ENCODE data around the gene ADGRD2.

Gene ADGRD2

GRCh38 chr9:124496075-124496449 lies 45.8 kb downstream of the ADGRD2 start:
- no peak for DNase-seq (ENCODE audit: extremely low spot score)
- ChIA-PET CTCF (no interaction called here), POLR2A (no interaction called here)
- TF ChIP-seq CTCF (IDR thresholded peaks at IDR 0.05; ENCODE audit: control extremely low read depth, extremely low read depth, low read depth, missing control alignments) = no peak

- POLR2A ChIA-PET = no interaction called here
- DNase-seq (ENCODE audit: extremely low spot score) = no peak
- CTCF ChIA-PET = no interaction called here
- no peak for TF ChIP-seq CTCF (IDR thresholded peaks at IDR 0.05; ENCODE audit: control extremely low read depth, extremely low read depth, low read depth, missing control alignments)
Observed at GRCh38 chr9:124496463-124496862, 46.2 kb downstream of the ADGRD2 start.

- TF ChIP-seq CTCF (IDR thresholded peaks at IDR 0.05; ENCODE audit: control extremely low read depth, extremely low read depth, low read depth, missing control alignments) = no peak
- DNase-seq (ENCODE audit: extremely low spot score) = no peak
- CTCF ChIA-PET = interaction anchor here (1.3 kb wide), 1 partner anchor 79 kb away, joined by 4 read pairs; no protein-coding TSS in a partner anchor
- POLR2A ChIA-PET = no interaction called here
Observed at GRCh38 chr9:124497441-124497840, 47.2 kb downstream of the ADGRD2 start.

- ChIA-PET POLR2A (no interaction called here), CTCF (interaction anchor here (1.3 to 1.4 kb wide), 2 partner anchors 25 to 78 kb away, joined by 3 to 4 read pairs; no protein-coding TSS in a partner anchor)
- no peak for DNase-seq (ENCODE audit: extremely low spot score)
- no peak for TF ChIP-seq CTCF (IDR thresholded peaks at IDR 0.05; ENCODE audit: control extremely low read depth, extremely low read depth, low read depth, missing control alignments)
Observed at GRCh38 chr9:124498040-124498439, 47.8 kb downstream of the ADGRD2 start.

GRCh38 chr9:124498499-124499146 lies 48.4 kb downstream of the ADGRD2 start:
- DNase-seq (ENCODE audit: extremely low spot score) = no peak
- no peak for TF ChIP-seq CTCF (IDR thresholded peaks at IDR 0.05; ENCODE audit: control extremely low read depth, extremely low read depth, low read depth, missing control alignments)
- CTCF ChIA-PET = interaction anchor here (1.3 to 1.5 kb wide), 3 partner anchors 25 to 78 kb away, joined by 3 to 5 read pairs (median 4); no protein-coding TSS in a partner anchor
- POLR2A ChIA-PET = no interaction called here

GRCh38 chr9:124499216-124499615 lies 49.0 kb downstream of the ADGRD2 start:
- POLR2A ChIA-PET = no interaction called here
- no peak for TF ChIP-seq CTCF (IDR thresholded peaks at IDR 0.05; ENCODE audit: control extremely low read depth, extremely low read depth, low read depth, missing control alignments)
- DNase-seq (ENCODE audit: extremely low spot score) = no peak
- CTCF ChIA-PET = interaction anchor here (1.4 to 1.5 kb wide), 2 partner anchors 24 to 38 kb away, joined by 3 to 5 read pairs; no protein-coding TSS in a partner anchor

Measured in GM10248 (cell line).